Anterior cingulate cortex (tissue), 58 donors: ENCODE data around the gene ANKRD44.

Source experiments
- DNase-seq, 58 donors: peaks; one replicate each; lab custom pipeline; 2025; lab: John Stamatoyannopoulos, UW

The ANKRD44 gene

DNA sequence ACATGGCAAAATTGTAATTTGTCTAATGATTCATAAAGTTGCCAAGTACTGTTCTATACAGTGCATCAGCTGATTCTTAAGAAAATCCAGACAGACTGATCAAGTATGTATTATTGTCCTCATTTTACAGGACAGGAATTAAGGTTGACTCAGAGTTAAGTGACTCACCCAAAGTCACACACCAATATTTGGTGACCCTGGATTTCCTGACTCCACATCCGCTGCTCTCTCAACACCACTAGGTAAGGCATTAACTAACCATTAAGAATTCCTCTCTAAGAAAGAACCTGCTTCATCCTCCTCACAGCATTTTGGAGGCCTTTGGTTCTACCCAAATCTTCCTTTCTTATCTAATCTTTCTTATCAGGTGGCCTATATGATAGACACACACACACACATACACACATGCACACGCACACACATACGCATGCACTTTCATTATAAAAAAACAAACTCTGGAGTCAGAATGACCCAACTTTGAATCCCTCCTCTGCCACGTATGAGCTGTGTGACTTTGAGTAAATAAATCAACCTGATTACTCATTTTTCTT, 150.8 kb downstream of the ANKRD44 start:
- DNase-seq, result no peak

DNA sequence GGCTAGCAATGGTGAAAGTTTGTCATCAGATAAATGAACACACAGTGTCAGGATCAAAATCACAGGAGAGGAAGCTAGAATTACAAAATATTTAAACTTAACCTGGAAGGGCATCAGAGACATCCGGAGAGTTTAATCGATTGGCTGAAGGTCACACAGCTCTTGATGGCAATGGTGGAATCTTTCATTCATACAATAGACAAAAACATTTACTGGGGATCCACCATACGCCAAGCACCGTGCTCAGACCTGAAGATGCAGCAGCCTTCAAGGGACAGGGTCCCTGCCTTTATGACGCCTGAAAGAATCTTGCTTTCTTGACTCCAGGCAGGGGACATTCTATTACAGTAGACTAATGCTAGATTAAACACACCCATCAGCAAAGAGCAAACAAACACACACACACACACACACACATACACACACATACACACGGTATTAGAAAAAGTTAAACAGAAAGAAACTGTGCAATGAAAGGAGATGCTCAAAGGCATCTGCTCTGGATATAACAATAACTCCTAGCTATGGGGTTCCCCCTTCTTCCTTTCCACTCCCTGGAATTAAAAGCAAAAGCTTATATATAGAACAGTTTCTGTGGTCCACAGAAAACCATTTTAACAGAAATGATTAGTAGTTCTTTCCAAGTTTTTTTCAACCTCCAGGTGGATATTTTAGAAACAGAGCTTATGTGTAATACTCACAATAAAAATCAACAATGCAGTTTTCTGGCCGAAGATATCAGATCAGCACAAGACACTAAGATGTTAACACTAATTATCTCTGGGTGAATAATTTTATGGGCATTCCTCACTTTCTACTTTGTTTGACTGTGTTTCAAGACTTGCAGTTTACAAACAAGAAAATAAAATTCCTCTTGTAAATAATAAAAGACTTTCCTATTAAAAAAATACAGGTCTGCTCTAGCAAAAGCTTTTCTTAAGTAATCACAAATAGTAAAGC, 151.7 kb downstream of the ANKRD44 start:
- no peak for DNase-seq

DNA sequence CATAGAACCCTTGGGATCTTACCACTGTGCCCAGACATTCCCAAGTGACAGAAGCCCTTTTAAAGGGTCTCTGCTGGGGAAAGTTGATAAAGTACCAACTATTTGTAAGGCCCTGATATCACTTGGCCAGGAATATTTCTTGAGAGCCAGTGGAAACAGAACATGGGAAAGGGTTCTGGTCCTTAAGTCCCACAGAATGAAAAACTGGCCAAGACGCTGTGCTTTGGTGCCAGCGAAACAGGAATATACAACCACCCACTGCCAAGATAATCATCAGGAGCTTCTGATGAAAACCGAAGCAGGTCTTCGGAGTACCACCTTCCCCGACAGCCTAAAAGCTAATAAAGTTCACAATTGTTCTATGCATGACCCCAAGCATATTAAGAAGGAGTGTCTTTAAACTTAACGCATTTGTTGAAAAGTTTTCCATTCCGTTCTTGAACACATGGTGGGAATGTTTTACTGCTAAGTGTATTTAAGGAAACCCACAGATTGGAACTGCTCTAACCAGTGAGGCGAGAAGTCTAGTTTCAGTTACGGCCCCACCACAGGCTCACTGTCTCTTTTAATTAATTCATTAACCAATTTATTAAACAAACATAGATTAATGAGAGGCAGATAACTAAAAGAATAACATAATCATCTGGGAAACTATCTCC, 152.6 kb downstream of the ANKRD44 start:
- no peak for DNase-seq

DNA sequence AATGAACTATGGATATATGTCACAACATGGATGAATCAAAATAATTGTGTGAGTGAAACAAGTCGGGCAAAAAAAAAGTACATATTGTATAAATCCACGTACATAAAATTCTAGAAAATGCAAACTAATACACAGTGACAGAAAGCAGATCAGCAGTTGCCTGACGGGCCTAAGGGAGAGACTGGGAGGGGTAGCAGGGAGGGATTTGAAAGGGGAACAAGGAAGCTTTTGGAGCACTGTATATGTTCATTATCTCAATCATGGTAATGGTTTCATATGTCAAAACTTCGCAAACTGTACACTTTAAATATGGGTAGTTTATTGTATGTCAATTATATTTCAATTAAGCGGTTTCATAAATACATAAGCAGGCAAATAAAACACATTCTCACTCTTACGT, 153.8 kb downstream of the ANKRD44 start:
- no peak for DNase-seq

DNA sequence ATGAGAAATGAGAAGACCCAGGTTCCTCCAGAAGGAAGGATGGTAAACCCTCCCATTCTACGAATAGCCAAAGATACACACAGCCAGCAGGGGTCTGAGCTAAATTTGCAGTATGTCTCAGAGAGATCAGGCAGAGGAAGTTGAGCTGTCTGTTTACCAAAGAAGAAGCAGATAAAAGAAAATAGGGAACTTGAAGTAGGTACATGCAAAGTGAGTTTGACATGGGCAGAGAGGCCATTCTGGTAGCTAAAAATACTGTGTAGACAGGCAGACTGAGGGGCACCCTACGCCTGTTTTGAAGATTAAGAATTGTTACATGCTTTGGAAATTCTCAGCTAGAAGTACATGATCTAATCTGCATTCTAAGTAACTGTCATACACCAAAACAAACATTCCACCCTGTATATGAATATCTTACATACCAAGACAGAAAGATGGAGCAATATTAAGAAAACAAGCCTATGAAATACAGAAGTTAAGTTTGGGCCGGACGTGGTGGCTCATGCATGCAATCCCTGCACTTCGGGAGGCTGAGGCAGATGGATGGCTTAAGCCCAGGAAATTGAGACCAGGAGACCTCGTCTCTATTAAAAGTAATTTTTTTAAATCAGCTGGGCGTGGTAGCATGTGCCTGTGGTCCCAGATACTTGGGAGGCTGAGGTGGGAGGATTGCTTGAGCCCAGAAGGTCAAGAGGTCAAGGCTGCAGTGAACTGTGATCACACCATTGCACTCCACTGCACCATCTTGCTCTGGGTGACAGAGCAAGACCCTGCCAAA, 157.9 kb downstream of the ANKRD44 start:
- DNase-seq, result peak in 7 of 58 donors; percentile 10 to 43 (median 29)

DNA sequence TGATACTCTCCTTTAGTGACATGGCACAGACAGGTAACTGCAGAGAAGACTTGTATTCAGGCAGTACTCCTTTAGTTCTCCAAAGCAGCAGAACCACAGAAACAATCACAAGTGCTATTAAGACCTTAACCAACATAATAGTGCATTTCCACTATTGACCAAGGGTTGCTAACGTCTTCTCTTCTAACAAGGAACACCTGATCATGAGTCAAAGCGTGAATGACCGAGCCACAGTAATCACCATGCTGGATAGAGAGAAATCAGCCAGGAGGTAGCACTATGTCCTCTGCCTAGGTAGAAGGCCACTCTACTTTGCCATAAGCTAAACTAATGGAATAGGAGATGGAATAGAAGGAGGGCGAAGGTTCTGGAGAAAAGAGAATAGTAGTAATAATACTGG, 161.0 kb downstream of the ANKRD44 start:
- DNase-seq, result no peak

DNA sequence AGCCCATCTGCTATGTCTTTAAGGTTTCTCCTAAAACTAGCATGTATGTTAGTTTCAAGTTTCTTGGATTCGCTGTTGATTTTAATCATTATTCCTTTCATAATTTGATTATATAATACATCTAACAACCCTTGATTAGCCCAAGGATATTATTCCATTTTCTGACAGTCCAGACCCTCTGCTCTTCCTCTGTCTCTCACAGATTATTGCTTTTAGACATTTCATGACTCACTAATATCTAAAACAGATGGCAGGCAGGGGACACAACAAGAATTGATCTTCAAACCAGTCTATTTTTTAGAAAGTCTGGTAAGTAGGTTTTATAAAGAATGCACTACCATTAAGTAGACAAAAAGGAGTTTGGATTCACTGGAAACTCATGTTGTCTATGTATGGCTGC, 162.2 kb downstream of the ANKRD44 start:
- no peak for DNase-seq

DNA sequence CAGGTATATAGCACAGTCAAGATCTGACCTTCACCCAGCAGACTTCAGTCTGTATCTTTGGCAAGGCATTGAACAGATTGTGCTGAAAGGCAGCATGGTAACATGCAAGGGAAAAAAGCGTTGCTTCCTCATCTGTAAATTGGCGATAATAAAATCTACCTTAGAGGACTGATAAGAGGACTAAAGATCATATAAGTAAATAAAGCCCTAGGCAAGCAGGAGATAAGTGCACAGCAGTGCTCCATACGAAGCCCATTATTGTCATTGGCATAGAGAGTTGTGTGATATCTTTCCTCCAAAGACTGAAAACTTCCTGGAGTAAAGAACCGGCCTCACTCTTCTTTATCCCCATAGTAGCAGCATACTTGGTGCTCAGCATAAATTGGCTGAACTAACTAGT, 162.6 kb downstream of the ANKRD44 start:
- DNase-seq, result no peak

DNA sequence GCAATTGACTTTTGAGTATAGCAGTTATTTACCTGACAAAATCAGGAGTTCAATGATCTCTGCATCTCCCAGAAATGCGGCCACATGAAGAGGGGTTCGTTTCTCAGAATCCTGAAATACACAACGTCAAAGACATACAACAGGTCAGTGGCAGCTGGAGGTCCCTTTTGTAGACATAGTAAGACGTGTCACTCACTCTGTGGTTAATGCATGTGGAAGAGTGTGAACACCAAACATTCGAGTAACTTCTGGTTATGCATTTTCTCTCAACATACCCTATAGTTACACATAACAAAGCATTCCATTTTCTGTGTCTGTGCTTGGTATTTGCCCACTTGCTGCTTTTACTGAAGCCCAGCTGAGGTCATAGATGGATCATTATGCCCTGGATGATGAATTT, 163.6 kb downstream of the ANKRD44 start:
- DNase-seq, result no peak

DNA sequence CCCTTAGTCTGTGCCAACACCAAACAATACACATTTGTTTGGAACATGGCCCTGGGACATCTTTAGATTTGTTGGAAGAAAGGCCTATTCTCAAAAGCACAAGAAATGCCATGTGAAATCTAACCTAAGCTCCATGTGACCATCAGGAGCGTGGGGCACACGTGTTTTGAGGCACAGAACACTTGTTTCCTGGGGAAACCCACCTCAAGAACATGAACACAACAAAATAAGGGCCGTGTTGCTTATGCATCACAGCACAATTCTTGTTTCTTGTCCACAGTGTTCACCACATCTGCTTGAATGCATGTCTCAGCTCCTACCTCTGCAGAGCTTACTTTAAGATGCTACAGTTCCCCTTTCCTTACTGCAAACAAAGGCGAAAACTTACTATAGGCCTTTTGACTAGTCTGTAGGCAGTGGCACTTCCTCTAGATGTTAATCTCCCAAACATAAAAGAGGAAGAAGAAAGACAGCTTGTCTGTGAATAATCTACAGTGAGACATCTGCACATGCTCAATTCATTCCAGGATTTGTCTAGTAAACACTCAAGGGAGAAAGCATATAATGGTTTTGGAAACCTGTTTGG, 165.0 kb downstream of the ANKRD44 start:
- peak in 2 of 58 donors; percentile 12 to 17 for DNase-seq

DNA sequence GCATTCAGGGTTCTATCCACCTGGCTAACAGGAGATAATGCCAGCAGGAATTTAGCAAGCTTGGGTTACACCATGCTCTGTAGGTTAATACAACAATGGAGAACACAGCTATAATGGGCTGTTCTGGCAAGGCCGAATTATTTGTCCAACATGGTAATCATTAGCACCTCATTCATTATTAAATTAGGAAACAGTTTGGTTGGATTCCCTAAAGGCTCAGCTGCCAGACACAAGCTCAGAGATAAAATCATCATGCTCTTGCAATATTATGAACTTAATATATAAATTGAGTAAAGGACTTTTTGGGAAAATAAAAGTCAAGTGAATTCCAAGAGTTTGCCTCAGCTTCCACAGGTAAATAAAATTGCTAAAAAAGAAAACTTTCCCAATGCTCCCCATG, 166.4 kb downstream of the ANKRD44 start:
- no peak for DNase-seq

DNA sequence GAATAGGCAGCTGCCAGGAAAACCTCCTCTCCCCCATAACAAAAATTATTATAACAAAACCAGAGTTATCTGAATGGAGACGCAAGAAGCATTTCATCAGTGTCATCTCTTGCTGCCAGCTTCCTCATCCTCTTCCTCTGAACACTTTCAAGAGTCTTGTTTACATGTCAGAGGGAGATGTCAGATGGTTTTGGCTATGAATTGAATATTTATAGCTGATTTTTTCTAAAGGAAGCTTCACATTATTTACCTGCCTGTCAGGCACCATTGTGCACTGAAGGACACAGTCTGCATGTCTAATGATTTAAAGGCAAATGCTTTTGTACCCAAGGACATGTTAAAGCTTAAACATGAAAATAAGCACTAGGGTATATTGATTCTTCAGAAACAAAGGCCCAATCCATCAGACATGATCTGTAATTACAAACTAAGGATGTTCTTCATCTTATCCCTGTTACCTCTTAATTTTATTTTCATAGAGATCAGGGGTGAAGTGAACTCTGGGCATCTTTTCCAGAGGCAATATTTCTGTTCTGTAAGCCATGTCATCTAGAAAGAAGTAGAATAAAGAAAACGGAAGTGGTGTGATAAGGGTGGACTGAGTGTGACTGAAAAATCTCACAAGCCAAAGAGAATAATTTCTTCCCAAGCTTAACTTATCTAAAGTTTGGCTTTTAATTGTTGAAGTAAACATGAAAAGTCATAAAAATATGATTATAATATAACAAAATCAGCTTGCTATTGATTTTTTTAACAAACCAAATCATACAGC, 168.7 kb downstream of the ANKRD44 start:
- no peak for DNase-seq

DNA sequence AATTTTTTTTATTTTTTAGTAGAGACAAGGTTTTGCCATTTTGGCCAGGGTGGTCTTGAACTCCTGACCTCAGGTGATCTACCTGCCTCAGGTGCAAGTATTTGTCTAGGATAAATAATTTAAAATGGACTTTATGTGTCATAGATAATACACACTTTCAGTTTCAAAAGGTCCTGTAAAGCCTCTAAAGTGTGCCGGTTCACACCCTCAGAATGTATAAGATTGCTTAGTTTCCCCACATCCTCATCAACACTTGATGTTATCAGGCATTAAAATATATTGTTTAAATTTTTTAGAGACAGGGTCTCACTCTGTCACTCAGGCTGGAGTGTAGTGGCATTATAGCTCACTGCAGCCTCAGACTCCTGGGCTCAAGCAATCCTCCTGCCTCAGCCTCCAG, 170.5 kb downstream of the ANKRD44 start:
- no peak for DNase-seq

DNA sequence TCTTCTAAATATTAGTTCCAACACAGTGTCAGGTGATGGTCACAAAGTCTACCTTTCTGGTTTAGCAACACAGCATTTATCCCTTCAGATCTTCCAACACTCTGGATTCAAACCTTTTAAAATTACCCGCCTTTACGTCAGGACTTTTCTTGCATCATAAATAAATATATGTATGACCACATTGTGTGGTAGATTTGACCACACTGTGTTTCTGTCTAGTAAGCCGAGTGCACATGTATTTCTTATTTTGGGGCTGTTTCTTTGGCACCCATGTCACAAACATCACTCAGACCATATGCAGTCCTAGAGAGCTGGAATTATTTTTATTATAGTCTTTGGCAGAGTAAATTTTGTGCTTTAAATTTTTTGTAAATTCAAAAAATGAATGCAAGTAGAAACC, 172.1 kb downstream of the ANKRD44 start:
- DNase-seq, result no peak

DNA sequence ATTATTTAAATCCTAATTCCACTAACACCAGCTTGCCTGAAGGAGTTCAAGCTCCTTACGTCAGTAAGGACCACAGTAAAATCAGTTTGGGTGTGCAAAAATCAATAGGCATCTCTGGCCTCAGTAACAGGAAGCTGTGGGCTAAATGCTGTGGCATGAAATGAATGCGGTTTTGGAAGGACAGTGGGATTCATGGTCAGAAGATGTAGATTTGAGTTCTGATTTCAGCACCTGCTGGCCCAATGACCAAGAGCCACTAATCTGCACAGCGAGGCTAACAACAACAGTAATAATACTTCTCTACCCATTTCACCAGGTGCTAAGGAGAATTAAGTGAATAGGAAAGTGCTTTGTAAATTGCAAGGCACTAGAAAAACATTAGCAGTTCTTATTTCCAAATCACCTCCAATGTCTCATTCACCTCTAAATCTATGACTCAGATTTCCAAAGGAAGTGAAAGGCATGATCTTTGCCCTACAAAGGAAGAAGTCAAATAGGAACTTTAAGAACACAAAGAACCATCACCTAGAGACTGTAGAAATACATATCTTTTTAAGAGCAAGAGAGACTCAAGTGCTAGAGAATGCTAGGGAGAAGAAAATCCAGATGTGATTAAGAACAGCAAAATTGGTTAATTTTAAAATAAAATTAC, 172.6 kb downstream of the ANKRD44 start:
- DNase-seq, result no peak

DNA sequence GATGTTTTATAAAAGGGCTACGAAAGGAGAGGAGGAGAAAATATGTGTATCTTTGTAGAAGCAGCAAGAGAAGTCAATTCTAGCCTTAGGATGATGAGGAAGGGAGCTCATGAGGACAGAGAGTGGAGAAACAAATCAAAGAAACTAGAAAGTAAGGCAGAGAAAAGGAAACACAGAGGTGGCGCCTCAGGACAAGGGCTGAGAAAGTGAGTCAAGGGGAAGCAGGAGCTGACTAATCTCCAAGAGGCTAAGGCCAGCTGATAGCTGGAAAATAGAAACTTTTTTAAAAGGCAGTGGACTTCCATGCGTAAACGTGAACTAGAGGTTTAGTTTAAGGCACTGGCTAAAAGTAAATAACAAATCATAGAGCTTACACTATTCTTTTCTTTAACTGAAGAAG, 173.3 kb downstream of the ANKRD44 start:
- no peak for DNase-seq

DNA sequence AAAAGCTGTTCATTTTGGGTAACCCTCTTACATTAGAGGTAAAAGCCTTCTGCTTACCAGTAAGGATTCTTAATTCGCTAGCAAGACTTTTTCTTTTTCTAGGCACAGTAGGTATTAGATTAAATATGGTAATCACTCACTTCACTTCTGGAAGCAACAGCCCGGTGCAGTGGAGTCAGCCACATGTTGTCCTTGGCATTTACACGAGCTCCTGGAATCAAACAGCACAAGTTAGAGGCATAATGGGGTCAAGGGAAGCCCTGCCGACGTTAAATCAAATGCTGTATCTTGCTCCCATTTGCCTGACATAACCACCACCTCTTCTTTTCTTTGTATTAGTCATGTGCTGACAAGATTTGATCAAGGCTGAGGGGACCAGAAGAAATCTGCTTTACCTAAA, 174.1 kb downstream of the ANKRD44 start:
- no peak for DNase-seq

DNA sequence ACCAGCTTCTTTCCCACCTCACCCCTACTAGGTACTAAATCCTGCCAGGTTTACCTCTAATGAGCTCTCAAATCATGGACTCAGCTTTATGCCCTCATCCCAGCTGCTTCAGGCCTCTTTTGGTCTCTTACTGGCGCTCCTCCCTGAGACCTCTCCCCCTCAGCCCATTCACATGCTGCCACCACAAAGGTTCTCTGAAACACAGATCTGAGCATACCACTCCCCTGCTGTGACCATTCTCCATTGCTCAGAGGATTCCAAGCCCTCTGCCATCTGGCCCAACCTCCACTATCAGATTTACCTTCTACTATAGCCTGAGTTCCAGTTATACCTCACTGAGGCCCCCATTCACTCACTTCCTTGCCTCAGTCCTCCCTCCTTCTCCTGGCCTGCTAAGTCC, 174.8 kb downstream of the ANKRD44 start:
- DNase-seq, result no peak

DNA sequence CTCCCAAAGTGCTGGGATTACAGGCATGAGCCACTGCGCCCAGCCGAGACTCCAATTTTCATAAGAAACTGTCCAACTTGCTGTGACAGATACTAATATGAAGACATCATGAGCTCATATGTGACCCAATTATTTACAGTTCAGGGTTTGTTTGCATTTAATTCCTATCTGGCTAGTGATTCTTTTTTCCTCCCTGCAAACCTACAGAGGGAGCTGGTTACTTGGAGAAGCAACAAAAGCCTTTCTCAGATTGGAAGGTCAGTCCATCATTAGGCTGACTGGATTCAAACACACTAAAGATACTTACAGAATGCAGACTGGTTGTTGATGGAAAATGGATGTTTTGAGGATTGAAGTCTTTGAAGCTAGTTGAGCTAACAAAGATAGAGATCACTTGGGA, 176.4 kb downstream of the ANKRD44 start:
- DNase-seq, result no peak
